ENCODE results near the gene CAMK4. TPM values are rescaled to one million over a fixed set of nuclear protein-coding genes. Genes with fewer than 3 reads are reported as not detected.

CAMK4 gene
- total and polyA plus RNA-seq, 2 of the 8 experiments (the other 6 are each of a cell fraction or from before 2014, with no cell fraction given) = 1.8 to 8.3 TPM

- Histone ChIP-seq H2AFZ (ENCODE audit: low read length) (no peak overlapping the region), H3K4me2 (ENCODE audit: insufficient read depth in 1 of 2, low read depth in 2 of 2, low read length in 2 of 2) (no peak overlapping the region), H3K27me3 (replicated peaks in 1 of 4; ENCODE audit: control insufficient read depth in 3 of 4, extremely low read depth in 1 of 4, insufficient read depth in 3 of 4, low read length in 3 of 4) (no peaks in the 10 kb centered on the region), H2BK15ac (ENCODE audit: low read length) (no peak overlapping the region), H3K23me2 (ENCODE audit: low read depth, low read length) (no peaks in the 10 kb centered on the region), H3K23ac (ENCODE audit: insufficient read length) (no peak overlapping the region), H4K5ac (ENCODE audit: insufficient read length, low read depth, low read length) (no peak overlapping the region), H3K4me1 (replicated peaks in 1 of 4; ENCODE audit: control insufficient read depth in 3 of 4, insufficient read depth in 4 of 4, low read length in 3 of 4) (no peaks in the 10 kb centered on the region), H2BK12ac (ENCODE audit: low read depth, low read length) (no peak overlapping the region), H3K79me1 (ENCODE audit: low read depth, low read length) (no peaks in the 10 kb centered on the region), H3K9ac (replicated peaks in 1 of 4; ENCODE audit: extremely low read depth in 1 of 4, low read depth in 3 of 4, low read length in 3 of 4) (no peak overlapping the region), H3K18ac (ENCODE audit: extremely low read depth, low read length) (no peak overlapping the region), H4K20me1 (replicated peaks in 1 of 2; ENCODE audit: control insufficient read depth in 1 of 2, insufficient read depth in 2 of 2, low read length in 2 of 2) (no peaks in the 10 kb centered on the region), H4K91ac (replicated peaks; ENCODE audit: insufficient read length, low read length) (no peak overlapping the region), H3K79me2 (ENCODE audit: control insufficient read depth in 1 of 2, insufficient read depth in 2 of 2, low read length in 2 of 2) (no peaks in the 10 kb centered on the region), H3K9me3 (ENCODE audit: insufficient read depth in 2 of 2, low read depth in 1 of 2, low read length in 1 of 2) (no peaks in the 10 kb centered on the region), H2BK5ac (ENCODE audit: low read depth, low read length) (no peak overlapping the region), H3K36me3 (ENCODE audit: control insufficient read depth in 2 of 4, insufficient read depth in 4 of 4, low read length in 3 of 4) (no peaks in the 10 kb centered on the region), H2BK120ac (replicated peaks; ENCODE audit: low read depth, low read length) (no peak overlapping the region), H3K14ac (ENCODE audit: insufficient read length) (no peak overlapping the region), H2BK20ac (ENCODE audit: low read length) (no peak overlapping the region), H3K4me3 (ENCODE audit: extremely low read depth in 1 of 4, insufficient read depth in 2 of 4, low read depth in 3 of 4, low read length in 4 of 4) (no peak overlapping the region), H4K8ac (ENCODE audit: extremely low read depth, insufficient read depth, low read length) (no peak overlapping the region), H3K56ac (replicated peaks; ENCODE audit: insufficient read length, low read depth, low read length) (no peak overlapping the region), H2AK5ac (ENCODE audit: low read depth, low read length) (no peak overlapping the region), H3K27ac (ENCODE audit: low read depth, low read length) (no peak overlapping the region), H3K4ac (replicated peaks; ENCODE audit: insufficient read length, low read depth, low read length) (no peak overlapping the region)
- POLR2A ChIA-PET (ENCODE audit: partially characterized antibody) = no interaction called here
- 74% methylated on average over 2 of the region's 2 CpGs; no CpG with 5 or more reads in 1 of the 2 experiments for WGBS, 2 experiments (ENCODE audit: extremely low coverage in 1 of 2, insufficient coverage in 1 of 2, insufficient read length in 1 of 2, insufficient replicate concordance in 2 of 2, low coverage in 1 of 2, low lambda C conversion rate in 2 of 2, missing lambda C conversion rate in 1 of 2)
- CTCF ChIA-PET (ENCODE audit: partially characterized antibody) = interaction anchor here (0.7 kb wide), 1 partner anchor 74 kb away, joined by 3 read pairs; no protein-coding TSS in a partner anchor
- DNase-seq (ENCODE audit: low read depth in 1 of 2, low spot score in 2 of 2) (no peak), FAIRE-seq (no peak)
- TF ChIP-seq ATF3 (IDR thresholded peaks at IDR 0.05; ENCODE audit: insufficient read depth, low read depth, low read length) (no peak), NANOG (IDR thresholded peaks at IDR 0.05; ENCODE audit: insufficient read depth, low read depth, low read length, poor library complexity, severe bottlenecking) (no peak), E2F6 (IDR thresholded peaks at IDR 0.05) (no peak), RAD21 (IDR thresholded peaks at IDR 0.05 in 1 of 2, conservative IDR thresholded peaks at IDR 0.05 in 1 of 2; ENCODE audit: low read depth in 2 of 2, low read length in 2 of 2) (no peak), SP1 (IDR thresholded peaks at IDR 0.05; ENCODE audit: low read depth, low read length) (no peak)
Measured at GRCh38 chr5:111233052-111233374, 8.8 kb downstream of the CAMK4 start.

Data from H1 (cell line).